ENCODE data around the gene PLA2G4D. TPM values are rescaled to one million over a fixed set of nuclear protein-coding genes. Genes with fewer than 3 reads are reported as not detected.

PLA2G4D gene
- total and polyA plus RNA-seq, 7 donors: not detected

DNA sequence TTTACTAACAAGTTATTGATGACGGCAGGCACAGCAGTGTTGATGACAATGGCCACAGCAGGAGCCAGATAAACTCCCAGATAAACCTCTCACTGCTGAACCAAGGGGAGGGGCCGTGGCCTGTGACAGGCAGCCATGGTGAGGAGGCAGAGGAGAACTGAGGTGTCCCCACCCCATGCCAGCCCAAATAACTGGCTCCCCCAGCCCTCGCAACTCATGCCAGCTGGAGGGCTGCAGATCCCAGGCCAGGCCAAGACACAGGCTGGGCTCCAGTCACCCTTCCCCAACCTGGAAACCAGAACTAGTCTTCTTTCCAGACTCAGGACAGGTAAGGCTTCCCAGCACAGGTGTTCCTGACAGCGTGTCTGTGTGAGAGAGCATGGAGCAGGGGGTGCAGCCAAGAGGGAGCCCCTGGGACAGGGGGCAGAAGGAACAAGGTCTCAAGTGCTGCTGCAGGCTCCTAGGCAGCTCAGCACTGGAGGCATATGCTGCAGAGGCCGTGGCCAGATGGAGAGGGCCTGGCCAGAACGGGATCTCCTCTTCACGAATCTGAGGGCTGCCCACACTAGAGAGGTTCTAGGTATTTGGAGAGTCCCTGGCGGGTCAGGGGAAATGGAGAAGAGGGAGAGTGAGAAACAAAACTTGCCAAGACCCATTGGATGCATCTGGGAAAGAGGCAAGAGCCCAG is 46.2 kb upstream of the PLA2G4D start:
- intact Hi-C loops (cut with DNase I): no loop called here
- Histone ChIP-seq H3K4me3 (no peak overlapping the region), H3K9me3 (no peaks in the 10 kb centered on the region), H3K27ac (no peak overlapping the region), H3K4me1 (no peaks in the 10 kb centered on the region), H3K36me3 (ENCODE audit: insufficient read depth in 1 of 2, low read depth in 1 of 2) (no peaks in the 10 kb centered on the region), H3K27me3 (ENCODE audit: insufficient read depth in 3 of 3, low read length in 2 of 3) (no peaks in the 10 kb centered on the region)
- ATAC-seq: no peak
- no peak for DNase-seq
- 80 to 85% (median 81%) methylated on average over 8 of the region's 8 CpGs for WGBS, 3 donors
- TF ChIP-seq, protein P1, sequence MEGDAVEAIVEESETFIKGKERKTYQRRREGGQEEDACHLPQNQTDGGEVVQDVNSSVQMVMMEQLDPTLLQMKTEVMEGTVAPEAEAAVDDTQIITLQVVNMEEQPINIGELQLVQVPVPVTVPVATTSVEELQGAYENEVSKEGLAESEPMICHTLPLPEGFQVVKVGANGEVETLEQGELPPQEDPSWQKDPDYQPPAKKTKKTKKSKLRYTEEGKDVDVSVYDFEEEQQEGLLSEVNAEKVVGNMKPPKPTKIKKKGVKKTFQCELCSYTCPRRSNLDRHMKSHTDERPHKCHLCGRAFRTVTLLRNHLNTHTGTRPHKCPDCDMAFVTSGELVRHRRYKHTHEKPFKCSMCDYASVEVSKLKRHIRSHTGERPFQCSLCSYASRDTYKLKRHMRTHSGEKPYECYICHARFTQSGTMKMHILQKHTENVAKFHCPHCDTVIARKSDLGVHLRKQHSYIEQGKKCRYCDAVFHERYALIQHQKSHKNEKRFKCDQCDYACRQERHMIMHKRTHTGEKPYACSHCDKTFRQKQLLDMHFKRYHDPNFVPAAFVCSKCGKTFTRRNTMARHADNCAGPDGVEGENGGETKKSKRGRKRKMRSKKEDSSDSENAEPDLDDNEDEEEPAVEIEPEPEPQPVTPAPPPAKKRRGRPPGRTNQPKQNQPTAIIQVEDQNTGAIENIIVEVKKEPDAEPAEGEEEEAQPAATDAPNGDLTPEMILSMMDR (IDR thresholded peaks at IDR 0.05): no peak

DNA sequence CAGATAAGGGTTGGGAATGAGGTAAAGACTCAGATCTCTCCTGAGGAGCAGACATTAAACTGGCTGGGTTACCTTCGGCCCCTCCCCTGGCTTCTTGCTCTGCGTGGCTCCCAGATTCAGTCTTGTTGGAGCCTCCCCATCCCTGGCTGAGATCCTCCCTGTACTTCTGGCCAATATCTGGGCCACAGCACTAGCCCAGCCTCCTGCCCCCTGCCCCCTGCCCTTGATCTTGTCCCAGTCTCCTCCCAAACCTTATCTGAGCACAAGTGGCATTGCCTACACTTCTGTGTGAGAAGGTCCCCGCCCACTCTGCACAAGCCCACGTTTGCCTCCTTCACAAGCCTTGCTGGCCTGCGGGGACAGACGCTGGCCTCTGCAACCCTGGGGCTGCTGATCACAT is 45.2 kb upstream of the PLA2G4D start:
- intact Hi-C loops (cut with DNase I): loop anchor here in 1 of 2 donors (10.0 kb wide), 1 partner anchor 155 kb away; no protein-coding TSS in a partner anchor
- WGBS, 3 donors: 70 to 86% (median 78%) methylated on average over 6 of the region's 6 CpGs
- Histone ChIP-seq H3K27ac (no peak overlapping the region), H3K4me3 (no peak overlapping the region), H3K36me3 (ENCODE audit: insufficient read depth in 1 of 2, low read depth in 1 of 2) (no peaks in the 10 kb centered on the region), H3K4me1 (no peaks in the 10 kb centered on the region), H3K27me3 (ENCODE audit: insufficient read depth in 3 of 3, low read length in 2 of 3) (no peaks in the 10 kb centered on the region), H3K9me3 (no peaks in the 10 kb centered on the region)
- DNase-seq: no peak
- TF ChIP-seq, protein P1 (IDR thresholded peaks at IDR 0.05): no peak
- no peak for ATAC-seq

DNA sequence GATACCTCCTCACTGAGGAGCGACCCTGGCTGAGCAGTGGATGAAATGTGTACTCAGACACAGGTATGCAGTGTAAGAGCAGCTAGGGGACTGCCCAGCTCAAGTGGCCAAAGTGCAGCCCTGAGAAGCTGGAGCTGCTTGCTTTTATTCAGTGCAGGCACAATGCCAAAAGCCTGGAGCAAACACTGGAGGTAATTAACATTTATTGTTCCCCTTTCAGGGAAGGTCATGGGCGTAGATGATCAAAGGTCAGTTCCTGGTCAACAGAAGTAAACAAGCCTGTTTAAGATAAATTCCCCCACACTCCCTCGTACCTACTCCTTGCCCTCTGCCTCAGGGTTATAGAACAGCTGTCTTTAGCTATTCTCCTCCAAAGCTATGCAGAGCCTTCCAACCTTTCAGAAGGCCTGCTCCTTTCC is 44.6 kb upstream of the PLA2G4D start:
- no peak for DNase-seq
- WGBS, 3 donors: 55 to 70% (median 70%) methylated on average over 3 of the region's 3 CpGs
- no peaks in the 10 kb centered on the region for H3K9me3 ChIP-seq
- TF ChIP-seq, protein P1 (IDR thresholded peaks at IDR 0.05): no peak
- H3K27me3 ChIP-seq (ENCODE audit: insufficient read depth in 3 of 3, low read length in 2 of 3): no peaks in the 10 kb centered on the region
- H3K4me1 ChIP-seq: no peaks in the 10 kb centered on the region
- intact Hi-C loops (cut with DNase I): loop anchor here in 1 of 2 donors (10.0 kb wide), 1 partner anchor 154 kb away; no protein-coding TSS in a partner anchor
- H3K27ac ChIP-seq: no peak overlapping the region
- no peak overlapping the region for H3K4me3 ChIP-seq
- no peaks in the 10 kb centered on the region for H3K36me3 ChIP-seq (ENCODE audit: insufficient read depth in 1 of 2, low read depth in 1 of 2)
- no peak for ATAC-seq

DNA sequence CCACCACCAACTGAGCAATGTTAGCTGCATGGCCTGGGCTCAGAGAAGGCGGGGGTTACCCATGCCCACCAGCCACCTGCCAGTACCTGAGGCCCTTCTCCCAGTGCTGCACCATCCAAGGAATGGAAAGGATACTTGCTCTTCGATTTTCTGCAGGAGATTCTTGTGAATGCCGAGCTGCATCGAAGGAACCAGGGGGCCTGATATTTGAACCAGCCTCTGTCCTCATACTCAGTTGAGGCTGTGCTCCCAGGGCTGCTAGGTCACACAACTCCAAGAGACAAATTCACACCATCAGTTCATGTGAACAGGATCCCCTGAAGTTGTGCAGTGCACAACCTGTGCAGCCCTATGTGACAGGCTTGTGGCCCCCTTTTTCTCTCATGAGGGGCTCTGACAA is 44.0 kb upstream of the PLA2G4D start:
- Histone ChIP-seq H3K27me3 (ENCODE audit: insufficient read depth in 3 of 3, low read length in 2 of 3) (no peaks in the 10 kb centered on the region), H3K9me3 (no peaks in the 10 kb centered on the region), H3K4me3 (no peak overlapping the region), H3K4me1 (no peaks in the 10 kb centered on the region), H3K36me3 (ENCODE audit: insufficient read depth in 1 of 2, low read depth in 1 of 2) (no peaks in the 10 kb centered on the region), H3K27ac (no peak overlapping the region)
- no peak for ATAC-seq
- intact Hi-C loops (cut with DNase I): loop anchor here in 1 of 2 donors (10.0 kb wide), 1 partner anchor 154 kb away; no protein-coding TSS in a partner anchor
- TF ChIP-seq, protein P1 (IDR thresholded peaks at IDR 0.05): no peak
- 84 to 93% (median 91%) methylated on average over 4 of the region's 4 CpGs for WGBS, 3 donors
- no peak for DNase-seq

Measured in psoas muscle (tissue), 8 donors.